H1 (cell line): ENCODE results near the gene PLXNA4. TPM values are rescaled to one million over a fixed set of nuclear protein-coding genes. Genes with fewer than 3 reads are reported as not detected.

Experiments
- CTCF ChIA-PET: fragments of 300-600 bp; sonication (Branson Sonifier 250); formaldehyde crosslinking; loops from one replicate; lab custom pipeline; 2021; ENCODE audit not compliant: partially characterized antibody; lab: Charles Lee
- POLR2A ChIA-PET: fragments of 300-600 bp; sonication (Branson Sonifier 250); formaldehyde crosslinking; loops from one replicate; lab custom pipeline; 2021; ENCODE audit warnings: inconsistent platforms; ENCODE audit not compliant: partially characterized antibody; lab: Charles Lee
- DNase-seq, 2 experiments: peaks; one replicate each; pipeline versions ENCODE4 v3.0.0 to v3.0.0-alpha.2; 2010 to 2022; ENCODE audit warnings: low spot score in 2 of 2, low read depth in 1 of 2, mixed read lengths in 1 of 2
- FAIRE-seq: peaks from 2 replicates; lab custom pipeline; 2011; peaks lifted over from hg19 to GRCh38; lab: Jason Lieb, UNC
- H2AFZ ChIP-seq: 2 replicates; pipeline ENCODE4 v1.8.1; 2012; ENCODE audit warnings: low read length, inconsistent platforms
- H2AK5ac ChIP-seq: 2 replicates; pipeline ENCODE4 v1.6.1; 2013; ENCODE audit warnings: low read depth, low read length
- H2BK120ac ChIP-seq: replicated peaks from 2 replicates; pipeline ENCODE3; 2013; ENCODE audit warnings: low read depth, low read length, inconsistent platforms
- H2BK12ac ChIP-seq: 2 replicates; pipeline ENCODE4 v1.6.1; 2013; ENCODE audit warnings: low read depth, low read length
- H2BK15ac ChIP-seq: 2 replicates; pipeline ENCODE4 v1.6.1; 2013; ENCODE audit warnings: low read length
- H2BK20ac ChIP-seq: 2 replicates; pipeline ENCODE4 v1.6.1; 2013; ENCODE audit warnings: low read length
- H2BK5ac ChIP-seq: 2 replicates; pipeline ENCODE4 v1.6.1; 2013; ENCODE audit warnings: low read depth, low read length
- H3K14ac ChIP-seq: 2 replicates; pipeline ENCODE4 v1.6.1; 2013; ENCODE audit warnings: inconsistent platforms; ENCODE audit not compliant: insufficient read length
- H3K18ac ChIP-seq: 2 replicates; pipeline ENCODE4 v1.6.1; 2013; ENCODE audit warnings: low read length; ENCODE audit errors: extremely low read depth
- H3K23ac ChIP-seq: 2 replicates; pipeline ENCODE4 v1.6.1; 2013; ENCODE audit warnings: inconsistent platforms; ENCODE audit not compliant: insufficient read length
- H3K23me2 ChIP-seq: 2 replicates; pipeline ENCODE4 v1.6.1; 2013; ENCODE audit warnings: low read depth, low read length
- H3K27ac ChIP-seq: 2 replicates; pipeline ENCODE4 v1.6.1; 2011; ENCODE audit warnings: low read depth, low read length, inconsistent platforms
- H3K27me3 ChIP-seq, 4 experiments: replicated peaks in 1 of 4; 1 replicate in 1 of 4; 2 replicates in 3 of 4; pipeline versions ENCODE4 v1.6.1 to v1.8.1; 2011 to 2013; ENCODE audit warnings: low read length in 3 of 4, mild to moderate bottlenecking in 3 of 4, inconsistent platforms in 2 of 4, mixed read lengths in 2 of 4, moderate library complexity in 1 of 4; ENCODE audit not compliant: control insufficient read depth in 3 of 4, insufficient read depth in 3 of 4; ENCODE audit errors: extremely low read depth in 1 of 4
- H3K36me3 ChIP-seq, 4 experiments: 2 replicates each; pipeline versions ENCODE4 v1.6.1 to v1.8.1; 2011 to 2013; ENCODE audit warnings: mild to moderate bottlenecking in 4 of 4, low read length in 3 of 4, moderate library complexity in 2 of 4, control low read depth in 1 of 4, inconsistent platforms in 1 of 4; ENCODE audit not compliant: insufficient read depth in 4 of 4, control insufficient read depth in 2 of 4
- H3K4ac ChIP-seq: replicated peaks from 2 replicates; pipeline ENCODE3; 2013; ENCODE audit warnings: low read length, low read depth, mixed read lengths, inconsistent platforms; ENCODE audit not compliant: insufficient read length
- H3K4me1 ChIP-seq, 4 experiments: replicated peaks in 1 of 4; 1 replicate in 1 of 4; 2 replicates in 3 of 4; pipeline versions ENCODE4 v1.6.1 to v1.8.1; 2011 to 2013; ENCODE audit warnings: low read length in 3 of 4, inconsistent platforms in 2 of 4, mixed read lengths in 1 of 4; ENCODE audit not compliant: insufficient read depth in 4 of 4, control insufficient read depth in 3 of 4
- H3K4me2 ChIP-seq, 2 experiments: 2 replicates each; pipeline versions ENCODE4 v1.6.1 to v1.8.1; 2011 to 2013; ENCODE audit warnings: low read depth in 2 of 2, low read length in 2 of 2, control low read depth in 1 of 2, inconsistent platforms in 1 of 2, mild to moderate bottlenecking in 1 of 2; ENCODE audit not compliant: insufficient read depth in 1 of 2
- H3K4me3 ChIP-seq, 4 experiments: fragments of 200-600, 300-600 bp in 1 of 4; sonication (generic), shearing (Covaris generic), sonication (Bioruptor Twin) in 1 of 4; 2 replicates each; pipeline versions ENCODE4 v1.5.1 to v1.8.1; 2011 to 2016; ENCODE audit warnings: low read length in 4 of 4, low read depth in 3 of 4, control low read depth in 2 of 4, inconsistent platforms in 2 of 4, mild to moderate bottlenecking in 2 of 4, mixed read lengths in 1 of 4, moderate library complexity in 1 of 4; ENCODE audit not compliant: insufficient read depth in 2 of 4; ENCODE audit errors: extremely low read depth in 1 of 4
- H3K56ac ChIP-seq: replicated peaks from 2 replicates; pipeline ENCODE3; 2013; ENCODE audit warnings: low read depth, mild to moderate bottlenecking, mixed read lengths, low read length, inconsistent platforms; ENCODE audit not compliant: insufficient read length
- H3K79me1 ChIP-seq: 2 replicates; pipeline ENCODE4 v1.6.1; 2013; ENCODE audit warnings: low read depth, low read length, control low read depth
- H3K79me2 ChIP-seq, 2 experiments: 2 replicates each; pipeline versions ENCODE4 v1.6.1 to v1.8.1; 2012 to 2013; ENCODE audit warnings: low read length in 2 of 2, mild to moderate bottlenecking in 2 of 2, inconsistent platforms in 1 of 2; ENCODE audit not compliant: insufficient read depth in 2 of 2, control insufficient read depth in 1 of 2
- H3K9ac ChIP-seq, 4 experiments: replicated peaks in 1 of 4; 1 replicate in 1 of 4; 2 replicates in 3 of 4; pipeline versions ENCODE4 v1.6.1 to v1.8.1; 2011 to 2013; ENCODE audit warnings: low read depth in 3 of 4, low read length in 3 of 4, control low read depth in 2 of 4, mild to moderate bottlenecking in 2 of 4, moderate library complexity in 2 of 4, inconsistent platforms in 1 of 4; ENCODE audit errors: extremely low read depth in 1 of 4
- H3K9me3 ChIP-seq, 2 experiments: 2 replicates each; pipeline versions ENCODE4 v1.6.1 to v1.8.1; 2012 to 2013; ENCODE audit warnings: mild to moderate bottlenecking in 2 of 2, moderate library complexity in 2 of 2, control low read depth in 1 of 2, inconsistent platforms in 1 of 2, low read depth in 1 of 2, low read length in 1 of 2, mixed read lengths in 1 of 2; ENCODE audit not compliant: insufficient read depth in 2 of 2
- H4K20me1 ChIP-seq, 2 experiments: replicated peaks in 1 of 2; 2 replicates each; pipeline versions ENCODE3 to v1.8.1; 2011 to 2013; ENCODE audit warnings: inconsistent platforms in 2 of 2, low read length in 2 of 2, mild to moderate bottlenecking in 1 of 2; ENCODE audit not compliant: insufficient read depth in 2 of 2, control insufficient read depth in 1 of 2
- H4K5ac ChIP-seq: 2 replicates; pipeline ENCODE4 v1.6.1; 2013; ENCODE audit warnings: low read length, low read depth, mixed read lengths, inconsistent platforms; ENCODE audit not compliant: insufficient read length
- H4K8ac ChIP-seq: 2 replicates; pipeline ENCODE4 v1.8.0; 2013; ENCODE audit warnings: mild to moderate bottlenecking, moderate library complexity, low read length, inconsistent platforms; ENCODE audit not compliant: insufficient read depth; ENCODE audit errors: extremely low read depth
- H4K91ac ChIP-seq: replicated peaks from 2 replicates; pipeline ENCODE3; 2013; ENCODE audit warnings: low read length, mixed read lengths, inconsistent platforms; ENCODE audit not compliant: insufficient read length
- EP300 ChIP-seq, 2 experiments: IDR thresholded peaks; 1 replicate in 1 of 2; 2 replicates in 1 of 2; pipeline ENCODE4 v1.6.1; 2011 to 2012; ENCODE audit warnings: low read depth in 2 of 2, low read length in 2 of 2, mild to moderate bottlenecking in 2 of 2, borderline replicate concordance in 1 of 2, inconsistent platforms in 1 of 2, moderate library complexity in 1 of 2
- FOSL1 ChIP-seq: IDR thresholded peaks from 2 replicates; pipeline ENCODE4 v1.6.1; 2011; ENCODE audit warnings: mild to moderate bottlenecking, low read depth, low read length, moderate library complexity; ENCODE audit not compliant: insufficient read depth
- JUND ChIP-seq: IDR thresholded peaks from 2 replicates; pipeline ENCODE4 v1.6.1; 2011; ENCODE audit warnings: mild to moderate bottlenecking, improper control_type of control experiment, low read length
- SUZ12 ChIP-seq: fragments of 200-600 bp; sonication (generic); IDR thresholded peaks from 2 replicates; pipeline ENCODE4 v1.6.1; 2012; ENCODE audit warnings: mild to moderate bottlenecking, inconsistent platforms, low read length, moderate library complexity, mixed read lengths
- WGBS, 2 experiments: shearing (Covaris generic) in 1 of 2; methylation state at CpG; one replicate each; pipeline versions ENCODE4 v1.1.6 to v1.1.7; 2013 to 2015; ENCODE audit warnings: low lambda C conversion rate in 2 of 2, mixed read lengths in 2 of 2, inconsistent platforms in 1 of 2, low coverage in 1 of 2, missing lambda C conversion rate in 1 of 2; ENCODE audit not compliant: insufficient replicate concordance in 2 of 2, insufficient coverage in 1 of 2, insufficient read length in 1 of 2; ENCODE audit errors: extremely low coverage in 1 of 2, missing lambda C conversion rate in 1 of 2; 5-methylcytosine and 5-hydroxymethylcytosine counted together
- polyA plus RNA-seq, 7 experiments: library from polyadenylated mRNA; depleted of rRNA in 3 of 7; stranded (reverse) in 5 of 7; unstranded in 2 of 7; fragments of >200 nt in 5 of 7; fragments of 200-250 nt in 2 of 7; gene quantifications; 1 replicate in 5 of 7; 2 replicates in 1 of 7; 4 replicates in 1 of 7; pipeline versions ENCODE4 v1.2.1 to v1.2.3, GENCODE V29; 2011 to 2013; ENCODE audit warnings: missing spikeins in 2 of 7, mixed read lengths in 2 of 7
- total RNA-seq: library from RNA; stranded (reverse); fragmentation: NEBNext Ultra II Directional; extraction: Animal tissue kit (Norgen Biotek cat#: 25700); gene quantifications from 2 replicates; pipeline ENCODE4 v1.2.1, GENCODE V29; 2021

PLXNA4 gene
- total and polyA plus RNA-seq, 2 of the 8 experiments (the other 6 are each of a cell fraction or from before 2014, with no cell fraction given), result 0.76 to 0.79 TPM

DNA sequence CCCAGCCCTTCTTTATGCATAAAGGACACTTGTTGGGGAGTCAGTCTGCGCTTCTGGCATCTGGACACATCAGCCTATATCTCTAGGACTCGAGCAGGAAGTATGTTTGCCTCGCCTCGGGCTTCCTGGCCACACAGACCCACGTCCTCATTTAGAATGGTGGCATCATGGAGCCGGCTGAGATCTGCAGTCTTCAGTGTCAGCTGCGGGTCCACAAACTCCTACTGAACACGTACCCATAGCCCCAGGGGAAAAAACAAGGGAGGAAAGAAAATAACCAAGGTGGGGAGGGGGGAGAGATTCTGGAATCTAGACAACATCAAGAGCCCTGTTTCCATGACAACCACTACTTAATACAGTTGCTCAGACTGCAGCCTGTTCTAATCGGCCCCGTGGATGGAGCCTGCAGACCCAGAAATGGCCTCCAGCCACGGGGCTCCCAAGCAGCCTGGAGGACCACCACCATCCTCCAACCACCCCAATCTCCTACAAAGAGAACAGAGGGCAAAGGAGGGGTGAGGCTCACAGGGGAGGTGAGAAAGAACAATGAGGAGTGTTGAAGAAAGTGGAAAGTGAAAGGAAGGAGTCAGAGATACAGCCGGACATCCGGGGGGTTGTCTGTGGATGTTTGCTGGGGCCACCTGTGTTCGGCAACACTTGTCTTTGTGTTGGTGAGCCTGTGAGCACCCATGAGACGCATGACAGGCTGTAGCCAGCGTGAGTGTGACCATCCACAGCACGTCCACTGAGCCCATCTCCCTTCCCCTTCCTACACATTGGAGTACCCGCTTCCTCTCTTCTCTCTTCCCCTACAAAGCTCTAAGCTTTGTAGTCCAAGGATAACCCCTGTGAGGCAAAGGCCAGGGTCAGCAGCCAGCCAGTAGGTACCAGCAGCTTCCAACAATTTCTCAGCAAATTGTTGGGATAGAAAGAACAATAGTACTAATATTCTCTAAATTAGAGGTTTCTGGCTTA is 141.0 kb downstream of the PLXNA4 start:
- TF ChIP-seq SUZ12 (no peak), FOSL1 (no peak), EP300 (IDR thresholded peaks at IDR 0.05; ENCODE audit: borderline replicate concordance in 1 of 2, low read depth in 2 of 2, low read length in 2 of 2) (no peak), JUND (no peak)
- Histone ChIP-seq H4K20me1 (no peaks in the 10 kb centered on the region), H3K79me1 (no peaks in the 10 kb centered on the region), H3K9ac (no peak overlapping the region), H2BK120ac (no peak overlapping the region), H3K79me2 (no peaks in the 10 kb centered on the region), H4K91ac (no peak overlapping the region), H3K23me2 (no peaks in the 10 kb centered on the region), H3K4me3 (no peak overlapping the region), H4K8ac (0 out of 2 replicates have a peak overlapping the region, but pooled peaks have one; percentile 12), H2BK12ac (no peak overlapping the region), H3K36me3 (no peaks in the 10 kb centered on the region), H3K4me2 (no peak overlapping the region), H2BK20ac (no peak overlapping the region), H3K56ac (no peak overlapping the region), H2AFZ (no peak overlapping the region), H2BK5ac (no peak overlapping the region), H3K18ac (no peak overlapping the region), H4K5ac (no peak overlapping the region), H3K9me3 (no peaks in the 10 kb centered on the region), H3K27ac (no peak overlapping the region), H2AK5ac (no peak overlapping the region), H3K4me1 (no peaks in the 10 kb centered on the region), H3K27me3 (no peaks in the 10 kb centered on the region), H2BK15ac (no peak overlapping the region), H3K14ac (no peak overlapping the region), H3K4ac (no peak overlapping the region), H3K23ac (no peak overlapping the region)
- no peak for DNase-seq
- WGBS, 2 experiments, result 88% methylated on average over 18 of the region's 18 CpGs; no CpG with 5 or more reads in 1 of the 2 experiments
- POLR2A ChIA-PET, result no interaction called here
- no peak for FAIRE-seq
- CTCF ChIA-PET, result interaction anchor here (1.1 to 1.9 kb wide), 4 partner anchors 9 to 145 kb away, joined by 3 to 6 read pairs (median 4); no protein-coding TSS in a partner anchor
